C4-2B (cell line): ENCODE measurements around the gene NLRP6.
"Not testable (repeated sequence)": the region's sequence is repeated elsewhere in the genome, so short reads cannot be mapped to it uniquely, and the experiment has no call there.

Experiments used
- H3K27ac ChIP-seq: fragments of 450-650 bp; 2 replicates; pipeline ENCODE4 v1.5.1; 2017
- CTCF ChIP-seq: fragments of 450-650 bp; conservative IDR thresholded peaks from 2 replicates; pipeline ENCODE4 v1.5.1; 2017; ENCODE audit warnings: mild to moderate bottlenecking
- ZFX ChIP-seq: fragments of 450-650 bp; IDR thresholded peaks from 2 replicates; pipeline ENCODE4 v1.6.1; 2017

Gene NLRP6

GRCh38 chr11:324156-324555, 45.9 kb downstream of the NLRP6 start:
- TF ChIP-seq ZFX (no peak), CTCF (no peak)
- H3K27ac ChIP-seq: no peak overlapping the region

- H3K27ac ChIP-seq: not testable (repeated sequence)
Observed at GRCh38 chr11:324593-325517, 46.6 kb downstream of the NLRP6 start.

- TF ChIP-seq CTCF: no peak
- no peak overlapping the region for H3K27ac ChIP-seq
Observed at GRCh38 chr11:325796-326591, 47.8 kb downstream of the NLRP6 start.

GRCh38 chr11:326592-326841, 48.3 kb downstream of the NLRP6 start:
- no peak overlapping the region for H3K27ac ChIP-seq
- TF ChIP-seq ZFX (no peak), CTCF (no peak)

GRCh38 chr11:326842-327580, 48.8 kb downstream of the NLRP6 start:
- TF ChIP-seq ZFX (no peak), CTCF (no peak)
- H3K27ac ChIP-seq: no peak overlapping the region

- TF ChIP-seq ZFX (no peak), CTCF (no peak)
- no peak overlapping the region for H3K27ac ChIP-seq
Observed at GRCh38 chr11:327581-327923, 49.3 kb downstream of the NLRP6 start.

GRCh38 chr11:328012-328411, 49.8 kb downstream of the NLRP6 start:
- TF ChIP-seq ZFX (no peak), CTCF (no peak)
- H3K27ac ChIP-seq: no peak overlapping the region

- not testable (repeated sequence) for H3K27ac ChIP-seq
Observed at GRCh38 chr11:328516-329100, 50.4 kb downstream of the NLRP6 start.
